ENCODE measurements around the gene GAS6.

GRCh38 chr13:113848431-113849260 lies 15.2 kb downstream of the GAS6 start:
- peak in 2 of 6 experiments; percentile 12 to 22 for TF ChIP-seq CTCF (IDR thresholded peaks at IDR 0.05)
- peak in 1 of 4 donors; percentile 11 for TF ChIP-seq POLR2A (IDR thresholded peaks at IDR 0.05)
